Neuronal stem cell (in vitro differentiated cells): Measurements from ENCODE around the gene CTTNBP2NL.

Experiments
- DNase-seq: peaks from one replicate; pipeline ENCODE4 v3.0.0-alpha.2; 2013; ENCODE audit warnings: low spot score
- H2AFZ ChIP-seq: one replicate; pipeline ENCODE4 v1.6.1; 2013; ENCODE audit warnings: mild to moderate bottlenecking, low read length, inconsistent platforms
- H2AK5ac ChIP-seq: 2 replicates; pipeline ENCODE4 v1.6.1; 2013; ENCODE audit warnings: low read depth, mild to moderate bottlenecking, inconsistent platforms, low read length, moderate library complexity, mixed read lengths
- H2BK120ac ChIP-seq: 2 replicates; pipeline ENCODE4 v1.6.1; 2013; ENCODE audit warnings: low read depth, mild to moderate bottlenecking, inconsistent platforms, low read length, moderate library complexity, mixed read lengths
- H2BK12ac ChIP-seq: one replicate; pipeline ENCODE4 v1.6.1; 2013; ENCODE audit warnings: low read length, inconsistent platforms
- H2BK15ac ChIP-seq: 2 replicates; pipeline ENCODE4 v1.6.1; 2013; ENCODE audit warnings: mild to moderate bottlenecking, low read length, inconsistent platforms, mixed read lengths
- H2BK5ac ChIP-seq: one replicate; pipeline ENCODE4 v1.6.1; 2013; ENCODE audit warnings: inconsistent platforms, mild to moderate bottlenecking, low read length, moderate library complexity
- H3K14ac ChIP-seq: one replicate; pipeline ENCODE4 v1.6.1; 2013; ENCODE audit warnings: low read length, inconsistent platforms
- H3K18ac ChIP-seq: 2 replicates; pipeline ENCODE4 v1.6.1; 2013; ENCODE audit warnings: low read length, inconsistent platforms
- H3K23ac ChIP-seq: 2 replicates; pipeline ENCODE4 v1.6.1; 2013; ENCODE audit warnings: low read depth, mild to moderate bottlenecking, mixed read lengths, low read length, inconsistent platforms; ENCODE audit not compliant: poor library complexity
- H3K27ac ChIP-seq: replicated peaks from 3 replicates; pipeline ENCODE4 v1.5.1; 2013; ENCODE audit warnings: low read length, inconsistent platforms
- H3K27me3 ChIP-seq, 3 experiments: 2 replicates each; pipeline ENCODE4 v1.6.1; 2013; ENCODE audit warnings: low read length in 3 of 3, mild to moderate bottlenecking in 2 of 3, inconsistent platforms in 1 of 3, low read depth in 1 of 3, mixed read lengths in 1 of 3, moderate library complexity in 1 of 3; ENCODE audit not compliant: control insufficient read depth in 3 of 3, insufficient read depth in 3 of 3
- H3K36me3 ChIP-seq, 2 donors: replicated peaks in 1 of 2; 2 replicates each; pipeline ENCODE4 v1.6.1; 2013; ENCODE audit warnings: low read length in 2 of 2; ENCODE audit not compliant: control insufficient read depth in 2 of 2, insufficient read depth in 2 of 2
- H3K4ac ChIP-seq: 2 replicates; pipeline ENCODE4 v1.6.1; 2013; ENCODE audit warnings: inconsistent platforms, mild to moderate bottlenecking, low read length, moderate library complexity
- H3K4me1 ChIP-seq, 2 donors: 1 replicate in 1 of 2; 2 replicates in 1 of 2; pipeline ENCODE4 v1.6.1; 2013; ENCODE audit warnings: low read length in 2 of 2, low read depth in 1 of 2; ENCODE audit not compliant: control insufficient read depth in 2 of 2, insufficient read depth in 1 of 2
- H3K4me2 ChIP-seq: one replicate; pipeline ENCODE4 v1.6.1; 2013; ENCODE audit warnings: mild to moderate bottlenecking, low read length, inconsistent platforms; ENCODE audit not compliant: insufficient read depth, poor library complexity, severe bottlenecking
- H3K4me3 ChIP-seq, 2 donors: 2 replicates each; pipeline ENCODE4 v1.5.1; 2013; ENCODE audit warnings: low read length in 2 of 2, mild to moderate bottlenecking in 2 of 2, inconsistent platforms in 1 of 2, moderate library complexity in 1 of 2
- H3K79me1 ChIP-seq: one replicate; pipeline ENCODE4 v1.6.1; 2013; ENCODE audit warnings: low read depth, mild to moderate bottlenecking, inconsistent platforms, low read length, moderate library complexity
- H3K9ac ChIP-seq: one replicate; pipeline ENCODE4 v1.6.1; 2013; ENCODE audit warnings: mild to moderate bottlenecking, low read depth, low read length, inconsistent platforms; ENCODE audit not compliant: poor library complexity
- H3K9me3 ChIP-seq, 2 donors: replicated peaks in 1 of 2; 2 replicates each; pipeline versions ENCODE3 to v1.6.1; 2013; ENCODE audit warnings: low read length in 2 of 2, mild to moderate bottlenecking in 2 of 2, inconsistent platforms in 1 of 2, low read depth in 1 of 2, mixed read lengths in 1 of 2, moderate library complexity in 1 of 2; ENCODE audit not compliant: control insufficient read depth in 2 of 2, insufficient read depth in 1 of 2
- H4K8ac ChIP-seq: one replicate; pipeline ENCODE4 v1.6.1; 2013; ENCODE audit warnings: low read depth, mild to moderate bottlenecking, inconsistent platforms, low read length, moderate library complexity
- H4K91ac ChIP-seq: one replicate; pipeline ENCODE4 v1.6.1; 2013; ENCODE audit warnings: low read length, low read depth, mild to moderate bottlenecking, inconsistent platforms; ENCODE audit not compliant: poor library complexity
- WGBS, 2 donors: extraction: QIAGEN DNeasy Blood & Tissue Kit; methylation state at CpG; one replicate each; pipeline ENCODE4 v1.1.7; 2013; ENCODE audit warnings: missing lambda C conversion rate in 2 of 2, mixed read lengths in 1 of 2; ENCODE audit not compliant: insufficient read length in 2 of 2, insufficient replicate concordance in 1 of 2; ENCODE audit errors: extremely low coverage in 2 of 2; 5-methylcytosine and 5-hydroxymethylcytosine counted together

Gene CTTNBP2NL

GRCh38 chr1:112488141-112488540 is 92.1 kb downstream of the CTTNBP2NL start:
- Histone ChIP-seq H2BK5ac (no peak overlapping the region), H3K36me3 (no peaks in the 10 kb centered on the region), H2AFZ (no peak overlapping the region), H3K9me3 (no peaks in the 10 kb centered on the region), H3K79me1 (no peaks in the 10 kb centered on the region), H2BK12ac (no peak overlapping the region), H4K8ac (no peak overlapping the region), H3K4ac (no peak overlapping the region), H3K27ac (no peak overlapping the region), H3K27me3 (no peaks in the 10 kb centered on the region), H3K4me3 (no peak overlapping the region), H3K4me1 (no peaks in the 10 kb centered on the region), H2BK120ac (no peak overlapping the region), H2AK5ac (no peak overlapping the region), H3K9ac (no peak overlapping the region), H4K91ac (no peak overlapping the region), H3K4me2 (no peak overlapping the region), H3K18ac (no peak overlapping the region), H3K14ac (no peak overlapping the region), H2BK15ac (no peak overlapping the region), H3K23ac (no peak overlapping the region)
- no peak for DNase-seq
- no CpG with 5 or more reads among the region's 5 CpGs for WGBS, 2 donors

- Histone ChIP-seq H3K9me3 (no peaks in the 10 kb centered on the region), H2BK120ac (no peak overlapping the region), H3K14ac (no peak overlapping the region), H3K23ac (no peak overlapping the region), H3K4me1 (no peaks in the 10 kb centered on the region), H2BK5ac (no peak overlapping the region), H3K27me3 (no peaks in the 10 kb centered on the region), H3K36me3 (no peaks in the 10 kb centered on the region), H4K91ac (no peak overlapping the region), H2BK12ac (no peak overlapping the region), H2AK5ac (no peak overlapping the region), H2AFZ (no peak overlapping the region), H4K8ac (no peak overlapping the region), H3K4ac (no peak overlapping the region), H3K18ac (no peak overlapping the region), H3K27ac (no peak overlapping the region), H3K79me1 (no peaks in the 10 kb centered on the region), H2BK15ac (no peak overlapping the region), H3K4me2 (no peak overlapping the region), H3K9ac (no peak overlapping the region), H3K4me3 (no peak overlapping the region)
- no CpG with 5 or more reads among the region's 1 CpG for WGBS, 2 donors
- DNase-seq: no peak
These were observed 96.1 kb downstream of the CTTNBP2NL start for GRCh38 chr1:112492076-112492475.

GRCh38 chr1:112493351-112493750 is 97.3 kb downstream of the CTTNBP2NL start:
- no peak overlapping the region for H3K23ac ChIP-seq
- H3K4me3 ChIP-seq: no peak overlapping the region
- no peak overlapping the region for H2BK5ac ChIP-seq
- no peak overlapping the region for H2BK12ac ChIP-seq
- H2AFZ ChIP-seq: no peak overlapping the region
- H4K8ac ChIP-seq: no peak overlapping the region
- no peak overlapping the region for H3K27ac ChIP-seq
- no peak overlapping the region for H2BK120ac ChIP-seq
- H4K91ac ChIP-seq: no peak overlapping the region
- no CpG with 5 or more reads among the region's 6 CpGs for WGBS, 2 donors
- H3K18ac ChIP-seq: no peak overlapping the region
- no peak overlapping the region for H3K14ac ChIP-seq
- H3K9me3 ChIP-seq: no peaks in the 10 kb centered on the region
- H3K9ac ChIP-seq: no peak overlapping the region
- H3K4me2 ChIP-seq: no peak overlapping the region
- no peaks in the 10 kb centered on the region for H3K36me3 ChIP-seq
- H3K4ac ChIP-seq: no peak overlapping the region
- no peak overlapping the region for H2BK15ac ChIP-seq
- no peaks in the 10 kb centered on the region for H3K4me1 ChIP-seq
- DNase-seq: no peak
- no peak overlapping the region for H2AK5ac ChIP-seq
- H3K79me1 ChIP-seq: no peaks in the 10 kb centered on the region
- no peaks in the 10 kb centered on the region for H3K27me3 ChIP-seq

DNA sequence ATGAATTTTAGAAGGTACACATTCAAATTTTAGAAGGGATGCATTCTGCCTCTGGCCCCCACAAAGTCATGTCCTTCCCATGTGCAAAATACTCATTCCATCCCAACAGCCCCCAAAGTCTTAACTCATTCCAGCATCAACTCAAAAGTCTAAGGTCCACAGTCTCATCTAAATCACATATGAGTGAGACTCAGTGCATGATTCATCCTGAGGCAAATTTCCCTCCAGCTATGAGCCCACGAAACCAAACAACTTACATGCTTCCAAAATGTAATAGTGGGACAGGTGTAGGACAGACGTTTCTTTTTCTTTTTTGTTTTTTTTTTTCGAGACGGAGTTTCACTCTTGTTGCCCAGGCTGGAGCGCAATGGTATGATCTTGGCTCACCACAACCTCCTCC is 100.3 kb downstream of the CTTNBP2NL start:
- no CpG with 5 or more reads among the region's 5 CpGs for WGBS, 2 donors
- Histone ChIP-seq H2BK5ac (no peak overlapping the region), H3K18ac (no peak overlapping the region), H3K4me3 (no peak overlapping the region), H2AFZ (no peak overlapping the region), H4K8ac (no peak overlapping the region), H3K23ac (no peak overlapping the region), H2AK5ac (no peak overlapping the region), H3K27ac (no peak overlapping the region), H3K9ac (no peak overlapping the region), H3K4me2 (no peak overlapping the region), H3K14ac (no peak overlapping the region), H3K4ac (no peak overlapping the region), H4K91ac (no peak overlapping the region), H3K9me3 (no peaks in the 10 kb centered on the region), H3K27me3 (peaks cover 0 to 4% (median 0%) of the 10 kb centered on the region in 3 experiments), H2BK12ac (no peak overlapping the region), H2BK120ac (no peak overlapping the region), H3K36me3 (no peaks in the 10 kb centered on the region), H3K79me1 (no peaks in the 10 kb centered on the region), H3K4me1 (no peaks in the 10 kb centered on the region), H2BK15ac (no peak overlapping the region)
- DNase-seq: no peak
